Panc1 (cell line): ENCODE measurements around the gene IL2RA. TPM values are rescaled to one million over a fixed set of nuclear protein-coding genes. Genes with fewer than 3 reads are reported as not detected.

ENCODE experiments used
- ATAC-seq: fragments of 200-7000 bp; cut with Tn5 transposase; 2 replicates; pipeline ENCODE4 v1.9.1; 2020; ENCODE audit warnings: mild to moderate bottlenecking, moderate library complexity
- BruUV-seq: library from RNA; stranded (reverse); fragments of 400-500 nt; replicated peaks from 2 replicates; lab custom pipeline; 2021; lab: Mats Ljungman, UMichigan
- CTCF ChIA-PET: fragments of 300-600 bp; sonication (Branson Sonifier 250); formaldehyde crosslinking; loops from one replicate; lab custom pipeline; 2022; ENCODE audit warnings: antibody characterized with exemption; lab: Charles Lee
- POLR2A ChIA-PET: fragments of 300-600 bp; sonication (Branson Sonifier 250); formaldehyde crosslinking; loops from one replicate; lab custom pipeline; 2022; ENCODE audit warnings: antibody characterized with exemption; lab: Charles Lee
- DNase-seq: peaks from one replicate; pipeline ENCODE4 v3.0.0-alpha.2; 2010; ENCODE audit warnings: low read depth, low spot score
- H3K27ac ChIP-seq: 2 replicates; pipeline ENCODE4 v1.5.1; 2011; ENCODE audit warnings: mild to moderate bottlenecking, low read length, inconsistent platforms
- H3K27me3 ChIP-seq: fragments of 200-500 bp; sonication (Bioruptor generic); 2 replicates; pipeline ENCODE4 v1.6.0; 2014; ENCODE audit warnings: low read length, inconsistent platforms; ENCODE audit not compliant: control insufficient read depth, insufficient read depth
- H3K36me3 ChIP-seq: fragments of 200-500 bp; sonication (Bioruptor generic); 2 replicates; pipeline ENCODE4 v1.5.1; 2014; ENCODE audit warnings: inconsistent platforms, mild to moderate bottlenecking, low read length, moderate library complexity; ENCODE audit not compliant: control insufficient read depth, insufficient read depth
- H3K4me1 ChIP-seq: 2 replicates; pipeline ENCODE4 v1.5.1; 2011; ENCODE audit warnings: inconsistent platforms, mild to moderate bottlenecking, low read length, moderate library complexity; ENCODE audit not compliant: control insufficient read depth, insufficient read depth
- H3K4me3 ChIP-seq, 2 experiments: 2 replicates each; pipeline ENCODE4 v1.5.1; 2011 to 2012; ENCODE audit warnings: low read depth in 2 of 2, low read length in 2 of 2, mild to moderate bottlenecking in 2 of 2, inconsistent platforms in 1 of 2, moderate library complexity in 1 of 2
- H3K9me3 ChIP-seq: fragments of 200-500 bp; sonication (Bioruptor generic); 2 replicates; pipeline ENCODE4 v1.5.1; 2014; ENCODE audit warnings: low read depth, mild to moderate bottlenecking, inconsistent platforms, low read length, moderate library complexity; ENCODE audit not compliant: control insufficient read depth, insufficient read depth
- CTCF ChIP-seq: fragments of 450-650 bp; IDR thresholded peaks from 2 replicates; pipeline ENCODE4 v1.5.1; 2017; ENCODE audit warnings: mild to moderate bottlenecking
- POLR2AphosphoS5 ChIP-seq: IDR thresholded peaks from 2 replicates; pipeline ENCODE4 v1.6.1; 2012; ENCODE audit warnings: mild to moderate bottlenecking, low read depth, low read length, moderate library complexity
- REST ChIP-seq, 2 experiments: IDR thresholded peaks; 2 replicates each; pipeline ENCODE4 v1.6.1; 2011 to 2012; ENCODE audit warnings: low read depth in 2 of 2, control low read depth in 1 of 2, low read length in 1 of 2, mild to moderate bottlenecking in 1 of 2, moderate library complexity in 1 of 2; ENCODE audit not compliant: insufficient read depth in 1 of 2
- SIN3A ChIP-seq: IDR thresholded peaks from 2 replicates; pipeline ENCODE4 v1.6.1; 2012; ENCODE audit warnings: low read depth, mild to moderate bottlenecking, low read length, moderate library complexity, borderline replicate concordance; ENCODE audit not compliant: insufficient read depth
- TCF7L2 ChIP-seq: IDR thresholded peaks from 2 replicates; pipeline ENCODE4 v1.6.1; 2011; ENCODE audit warnings: mild to moderate bottlenecking, low read depth, low read length, inconsistent platforms
- in situ Hi-C: cut with HindIII; loops from 2 replicates; pipeline ENCODE4 v1.10.0; 2016; ENCODE audit warnings: low sequenced_read_pairs, low pct_unique_long_range_greater_than_20kb
- intact Hi-C: fragments of 100-400 bp; cut with micrococcal nuclease; formaldehyde crosslinking; loops from one replicate; pipeline ENCODE4 v1.10.0; 2022; ENCODE audit not compliant: unreplicated experiment
- total RNA-seq: library from RNA; stranded (reverse); gene quantifications from one replicate; pipeline ENCODE4 v1.2.1, GENCODE V29; 2021; ENCODE audit not compliant: unreplicated experiment

The IL2RA gene
- total RNA-seq, 1 experiment from 2014 or later = 0.33 TPM

GRCh38 chr10:6056411-6057135, 5.6 kb downstream of the IL2RA start:
- no peak for ATAC-seq
- intact Hi-C loops (loop anchor here (10.0 kb wide), 1 partner anchor 112 kb away; no protein-coding TSS in a partner anchor), in situ Hi-C loops (no loop called here)
- no peak for DNase-seq
- ChIA-PET CTCF (no interaction called here), POLR2A (no interaction called here)
- Histone ChIP-seq H3K27me3 (no peaks in the 10 kb centered on the region), H3K27ac (no peak overlapping the region), H3K4me1 (no peaks in the 10 kb centered on the region), H3K4me3 (no peak overlapping the region), H3K9me3 (no peaks in the 10 kb centered on the region), H3K36me3 (no peaks in the 10 kb centered on the region)
- no peak for TF ChIP-seq POLR2AphosphoS5
- TF ChIP-seq REST (IDR thresholded peaks at IDR 0.05; ENCODE audit: insufficient read depth in 1 of 2, low read depth in 2 of 2, low read length in 1 of 2) = no peak
- no peak for TF ChIP-seq SIN3A
- no peak for TF ChIP-seq TCF7L2
- TF ChIP-seq CTCF = no peak
- no TSS peak for BruUV-seq

DNA sequence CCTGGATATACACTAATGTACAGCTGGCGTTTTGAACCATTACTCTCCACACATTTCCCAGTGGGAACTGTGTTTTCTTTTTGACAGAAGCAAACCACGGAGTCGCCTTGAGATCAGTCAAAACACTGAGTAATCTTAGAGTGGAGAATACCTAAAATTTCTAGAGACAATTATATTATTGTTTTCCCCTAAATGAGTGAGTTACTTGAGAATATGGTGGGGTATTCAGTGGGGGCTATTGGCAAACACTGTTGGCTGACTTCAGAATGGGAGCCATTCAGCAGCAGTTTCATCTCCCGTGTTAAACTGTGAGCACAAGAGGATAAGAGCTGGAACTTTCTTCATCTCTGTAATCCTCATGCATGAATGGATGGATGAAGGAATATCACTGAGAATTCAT, 6.2 kb downstream of the IL2RA start:
- ATAC-seq (no peak), DNase-seq (no peak)
- intact Hi-C loops (loop anchor here (10.0 kb wide), 1 partner anchor 111 kb away; no protein-coding TSS in a partner anchor), in situ Hi-C loops (no loop called here)
- H3K27ac ChIP-seq = no peak overlapping the region
- no peaks in the 10 kb centered on the region for H3K9me3 ChIP-seq
- BruUV-seq = no TSS peak
- ChIA-PET POLR2A (no interaction called here), CTCF (no interaction called here)
- H3K4me3 ChIP-seq = no peak overlapping the region
- H3K4me1 ChIP-seq = peaks cover 3% of the 10 kb centered on the region; the same call in 1 of the 2 replicates
- H3K36me3 ChIP-seq = no peaks in the 10 kb centered on the region
- H3K27me3 ChIP-seq = no peaks in the 10 kb centered on the region
- TF ChIP-seq CTCF = no peak
